Measurements from ENCODE around the gene PTPRO.

Gene PTPRO

DNA sequence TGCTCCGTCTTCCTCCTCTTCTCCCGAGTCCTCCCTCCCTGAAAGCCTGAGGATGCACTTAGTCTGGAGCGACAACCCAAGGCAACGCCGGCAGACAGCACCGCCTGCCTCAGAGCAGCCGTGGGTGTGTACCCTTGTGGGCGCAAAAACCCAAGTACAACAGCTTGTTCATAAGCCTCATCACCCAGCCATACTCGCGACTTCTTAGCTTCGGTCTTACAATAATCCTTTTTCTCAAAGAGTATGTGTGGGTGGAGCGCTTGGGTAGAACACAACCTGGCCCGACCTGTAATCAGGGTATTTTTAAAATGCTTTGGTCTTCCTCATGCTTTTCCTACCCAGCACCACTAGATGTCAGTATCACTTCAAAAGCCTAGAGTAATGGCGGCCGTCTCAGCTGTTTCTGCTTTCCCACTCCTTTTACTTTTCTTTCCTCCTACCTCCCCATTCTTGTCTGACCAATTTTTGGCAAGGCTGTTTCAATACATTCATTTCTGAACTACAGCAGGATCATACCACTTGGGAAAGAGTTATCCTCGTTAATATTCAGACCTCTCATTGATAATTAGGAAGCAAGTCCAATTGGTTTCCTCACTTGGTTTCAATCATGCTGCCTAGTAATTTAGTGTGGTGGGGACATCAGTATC is 268.0 kb downstream of the PTPRO start:
- peak overlapping the region; percentile 41 for H3K4me3 ChIP-seq (ENCODE audit: low read length)
- TF ChIP-seq, protein P1, sequence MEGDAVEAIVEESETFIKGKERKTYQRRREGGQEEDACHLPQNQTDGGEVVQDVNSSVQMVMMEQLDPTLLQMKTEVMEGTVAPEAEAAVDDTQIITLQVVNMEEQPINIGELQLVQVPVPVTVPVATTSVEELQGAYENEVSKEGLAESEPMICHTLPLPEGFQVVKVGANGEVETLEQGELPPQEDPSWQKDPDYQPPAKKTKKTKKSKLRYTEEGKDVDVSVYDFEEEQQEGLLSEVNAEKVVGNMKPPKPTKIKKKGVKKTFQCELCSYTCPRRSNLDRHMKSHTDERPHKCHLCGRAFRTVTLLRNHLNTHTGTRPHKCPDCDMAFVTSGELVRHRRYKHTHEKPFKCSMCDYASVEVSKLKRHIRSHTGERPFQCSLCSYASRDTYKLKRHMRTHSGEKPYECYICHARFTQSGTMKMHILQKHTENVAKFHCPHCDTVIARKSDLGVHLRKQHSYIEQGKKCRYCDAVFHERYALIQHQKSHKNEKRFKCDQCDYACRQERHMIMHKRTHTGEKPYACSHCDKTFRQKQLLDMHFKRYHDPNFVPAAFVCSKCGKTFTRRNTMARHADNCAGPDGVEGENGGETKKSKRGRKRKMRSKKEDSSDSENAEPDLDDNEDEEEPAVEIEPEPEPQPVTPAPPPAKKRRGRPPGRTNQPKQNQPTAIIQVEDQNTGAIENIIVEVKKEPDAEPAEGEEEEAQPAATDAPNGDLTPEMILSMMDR (conservative IDR thresholded peaks at IDR 0.05; ENCODE audit: low read depth, low read length): peak; percentile 87
- DNase-seq (ENCODE audit: low read depth): peak; percentile 76

DNA sequence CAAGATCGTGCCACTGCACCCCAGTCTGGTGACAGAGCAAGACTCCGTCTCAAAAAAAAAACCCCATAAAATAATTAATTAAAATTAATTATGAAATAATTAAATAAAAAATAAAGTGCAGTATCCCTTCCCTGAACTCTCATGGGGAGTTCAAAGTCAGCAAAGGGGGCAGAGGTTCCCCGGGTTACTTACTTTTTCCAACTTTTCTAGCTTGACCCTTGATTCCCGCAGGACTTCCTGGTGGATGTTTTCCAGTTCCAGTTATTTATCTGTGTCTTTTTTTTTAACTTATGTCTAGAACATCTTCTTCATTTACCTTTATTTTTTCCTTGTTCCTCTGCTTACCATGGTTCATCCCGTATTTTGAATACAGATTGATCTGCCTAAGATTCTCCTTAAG is 269.5 kb downstream of the PTPRO start:
- no peak for DNase-seq (ENCODE audit: low read depth)
- H3K4me3 ChIP-seq (ENCODE audit: low read length): no peak overlapping the region
- TF ChIP-seq, protein P1 (conservative IDR thresholded peaks at IDR 0.05; ENCODE audit: low read depth, low read length): no peak

DNA sequence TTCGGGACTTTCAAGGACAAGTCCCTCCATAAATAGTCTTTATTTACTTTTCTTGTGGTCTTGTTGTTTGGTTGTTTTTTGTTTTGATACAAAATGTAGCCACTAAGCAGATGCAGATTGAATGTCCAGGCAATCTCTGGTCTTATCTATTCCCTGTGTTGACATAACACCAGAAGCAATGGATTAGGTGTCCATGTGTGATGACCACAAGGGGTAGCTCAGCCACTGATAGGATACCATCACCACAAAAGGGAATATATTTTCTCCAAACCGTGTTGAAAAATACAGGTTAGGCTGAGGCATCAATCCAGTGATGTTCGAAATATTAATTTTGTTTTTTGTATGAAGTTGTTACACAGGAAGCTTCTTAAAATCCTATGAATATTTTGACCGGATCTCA is 270.6 kb downstream of the PTPRO start:
- DNase-seq (ENCODE audit: low read depth): no peak
- H3K4me3 ChIP-seq (ENCODE audit: low read length): no peak overlapping the region
- TF ChIP-seq, protein P1 (conservative IDR thresholded peaks at IDR 0.05; ENCODE audit: low read depth, low read length): no peak

DNA sequence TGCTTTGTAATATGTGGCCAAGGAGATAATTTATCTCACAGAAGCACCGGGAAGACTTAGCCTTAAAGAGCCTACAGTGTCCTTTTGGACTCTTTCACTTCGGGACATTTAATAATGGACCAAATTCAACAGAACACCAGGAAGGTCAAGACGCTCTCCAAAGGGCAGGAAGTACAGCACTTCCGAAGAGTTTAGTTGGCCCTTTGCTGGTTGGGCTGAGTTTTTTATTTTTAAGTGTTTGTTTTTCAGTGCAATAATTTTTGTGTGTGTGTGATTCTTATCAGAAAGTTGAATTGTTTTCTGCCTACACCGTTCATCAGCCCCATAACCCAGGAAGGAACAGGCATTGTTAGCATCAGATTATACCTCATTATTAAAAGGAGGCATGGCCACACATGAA is 273.9 kb downstream of the PTPRO start:
- H3K4me3 ChIP-seq (ENCODE audit: low read length): no peak overlapping the region
- no peak for DNase-seq (ENCODE audit: low read depth)
- TF ChIP-seq, protein P1 (conservative IDR thresholded peaks at IDR 0.05; ENCODE audit: low read depth, low read length): no peak

DNA sequence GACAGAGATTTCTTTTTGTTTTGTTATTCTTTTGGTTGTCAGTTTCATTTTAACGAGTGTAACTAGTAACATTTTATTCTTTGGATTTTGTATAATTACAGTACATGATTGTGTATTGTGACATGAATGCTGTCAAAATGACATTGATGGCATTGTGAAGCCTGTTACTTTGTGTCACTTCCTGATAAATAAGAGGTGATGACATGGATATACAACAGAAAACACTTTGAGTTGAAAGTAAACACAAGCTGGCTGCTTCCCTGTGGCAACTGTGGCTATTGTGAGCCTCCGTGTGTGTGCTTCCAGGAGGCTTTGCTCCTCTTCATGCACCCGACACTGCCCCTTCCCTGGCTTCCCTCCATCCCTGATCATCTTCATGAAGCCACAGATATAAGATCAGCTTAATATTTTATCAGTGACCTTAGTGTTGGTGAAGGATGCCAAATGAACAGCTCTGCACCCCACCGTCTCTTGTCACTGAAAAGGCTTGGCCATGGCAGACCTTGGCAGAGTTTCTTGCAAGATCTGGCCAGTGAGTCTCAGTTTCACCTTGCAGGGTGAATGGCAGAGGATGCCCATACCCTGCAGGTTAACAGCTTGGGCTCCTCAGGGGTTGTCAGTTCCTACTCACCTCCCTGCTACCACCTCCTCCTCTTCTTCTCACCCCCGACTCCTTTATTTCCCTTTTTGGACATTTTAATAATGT is 275.0 kb downstream of the PTPRO start:
- DNase-seq (ENCODE audit: low read depth): no peak
- TF ChIP-seq, protein P1 (conservative IDR thresholded peaks at IDR 0.05; ENCODE audit: low read depth, low read length): no peak

DNA sequence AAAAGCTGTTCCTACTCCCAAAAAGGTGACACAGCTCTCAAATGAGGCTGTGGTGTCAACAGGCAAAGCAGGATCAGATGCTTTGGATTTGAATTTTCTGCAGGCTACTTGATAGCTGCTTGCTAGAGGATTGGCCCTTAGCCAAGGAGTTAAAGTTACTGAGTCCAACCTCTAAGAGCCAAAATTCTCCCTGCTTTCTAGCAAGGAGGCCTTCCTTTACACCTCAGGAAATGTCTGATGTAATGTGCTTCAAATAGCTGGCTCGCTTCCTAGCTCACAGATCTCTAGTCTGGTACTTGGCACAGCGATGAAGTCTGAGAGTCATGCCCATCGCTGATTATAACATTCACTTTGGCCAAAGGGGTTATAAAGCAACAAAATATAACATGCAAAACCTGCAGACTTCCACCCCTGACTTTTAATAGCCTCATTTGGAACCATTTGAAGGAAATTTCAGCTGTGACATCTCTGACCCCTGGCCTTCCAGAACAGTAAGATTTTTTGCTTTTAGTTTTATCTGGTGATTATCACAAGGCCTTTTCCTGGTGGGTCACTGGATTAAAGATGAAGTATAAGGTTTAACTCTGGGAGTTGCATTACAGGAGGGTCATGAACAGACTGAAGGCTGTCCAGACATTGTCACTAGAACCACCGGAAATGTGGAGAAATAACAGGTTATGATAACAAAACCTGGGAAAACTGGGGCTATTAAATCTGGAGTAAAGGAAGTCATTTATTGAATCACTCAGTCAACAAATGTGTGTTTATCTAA is 277.1 kb downstream of the PTPRO start:
- TF ChIP-seq, protein P1 (conservative IDR thresholded peaks at IDR 0.05; ENCODE audit: low read depth, low read length): no peak
- peak; percentile 98 for DNase-seq (ENCODE audit: low read depth)
- no peak overlapping the region for H3K4me3 ChIP-seq (ENCODE audit: low read length)

More for the DNA sequence above, 275.0 kb downstream of the PTPRO start:
- H3K4me3 ChIP-seq (ENCODE audit: low read length): no peak overlapping the region

Data from retinal pigment epithelial cell (primary cell).